Endothelial cell (in vitro differentiated cells): Measurements from ENCODE around the gene TRPV4. TPM values are rescaled to one million over a fixed set of nuclear protein-coding genes. Genes with fewer than 3 reads are reported as not detected.

Experiments used
- DNase-seq: peaks from one replicate; pipeline ENCODE4 v3.0.0; 2021; ENCODE audit warnings: low spot score
- H3K27ac Mint-ChIP-seq: one replicate; pipeline ENCODE4 v1.8.0; 2021; ENCODE audit warnings: mixed read lengths, inconsistent platforms; ENCODE audit not compliant: unreplicated experiment
- H3K27me3 Mint-ChIP-seq: one replicate; pipeline ENCODE4 v1.8.0; 2021; ENCODE audit warnings: mild to moderate bottlenecking, moderate library complexity, mixed read lengths, inconsistent platforms; ENCODE audit not compliant: unreplicated experiment
- H3K36me3 Mint-ChIP-seq: one replicate; pipeline ENCODE4 v1.8.0; 2021; ENCODE audit warnings: mild to moderate bottlenecking, low read depth, mixed read lengths, inconsistent platforms; ENCODE audit not compliant: unreplicated experiment
- H3K4me1 Mint-ChIP-seq: one replicate; pipeline ENCODE4 v1.8.0; 2021; ENCODE audit warnings: mild to moderate bottlenecking, mixed read lengths, inconsistent platforms; ENCODE audit not compliant: unreplicated experiment
- H3K4me3 Mint-ChIP-seq: one replicate; pipeline ENCODE4 v1.8.0; 2021; ENCODE audit warnings: mild to moderate bottlenecking, mixed read lengths, inconsistent platforms; ENCODE audit not compliant: unreplicated experiment
- H3K9me3 Mint-ChIP-seq: one replicate; pipeline ENCODE4 v1.8.0; 2021; ENCODE audit warnings: mixed read lengths, inconsistent platforms; ENCODE audit not compliant: unreplicated experiment
- total RNA-seq: library from RNA; stranded (reverse); fragmentation: NEBNext Ultra II Directional; extraction: Animal tissue kit (Norgen Biotek cat#: 25700); gene quantifications from one replicate; pipeline ENCODE4 v1.2.1, GENCODE V29; 2021; ENCODE audit not compliant: unreplicated experiment
- TF ChIP-seq, protein P1 (sequence below): fragments of 200-600 bp; sonication (generic); IDR thresholded peaks from one replicate; pipeline ENCODE4 v1.5.0; 2021; ENCODE audit warnings: antibody characterized with exemption; ENCODE audit not compliant: unreplicated experiment

TRPV4 gene
- total RNA-seq, 1 donor from 2014 or later, result 7.0 TPM

DNA sequence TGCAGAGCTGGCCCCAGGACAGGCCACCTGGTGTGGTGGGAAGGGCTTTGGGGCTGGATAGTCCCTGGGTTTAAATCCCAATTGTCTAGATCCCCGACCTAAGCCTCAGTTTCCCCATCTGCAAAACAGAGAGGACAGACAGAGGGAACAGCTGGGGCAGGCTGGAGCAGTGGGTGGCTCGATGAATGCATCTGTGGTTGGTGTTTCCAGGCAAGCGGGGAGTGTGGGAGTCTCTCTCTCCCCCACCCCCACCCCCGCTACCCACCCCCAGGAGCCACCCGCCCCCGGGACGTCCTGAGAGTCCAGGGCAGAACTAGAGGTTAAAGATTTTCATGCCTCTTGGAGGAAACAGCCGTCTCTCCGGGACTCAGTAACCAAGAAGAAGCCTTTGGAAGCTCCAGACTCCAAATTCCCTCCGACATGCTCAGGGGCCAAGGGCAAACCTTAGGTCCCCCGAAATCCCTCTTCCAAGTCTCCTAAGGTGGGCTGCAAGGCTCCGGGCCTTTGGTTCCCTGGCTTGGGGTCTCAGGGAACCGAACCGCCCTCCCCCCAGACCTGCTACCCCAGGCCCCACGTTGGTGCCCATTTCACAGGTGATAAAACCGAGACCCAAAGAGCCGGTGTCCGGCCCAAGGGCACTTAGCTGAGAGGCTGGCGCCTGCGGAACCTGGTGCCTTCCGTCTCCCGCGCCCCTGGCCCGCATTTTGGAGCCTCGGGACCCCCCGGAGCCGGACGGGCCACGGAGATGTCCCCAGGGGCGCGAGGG is 474 bp downstream of the TRPV4 start:
- no peaks in the 10 kb centered on the region for H3K9me3 Mint-ChIP-seq
- DNase-seq, result no peak
- no peak overlapping the region for H3K27ac Mint-ChIP-seq
- TF ChIP-seq, protein P1, sequence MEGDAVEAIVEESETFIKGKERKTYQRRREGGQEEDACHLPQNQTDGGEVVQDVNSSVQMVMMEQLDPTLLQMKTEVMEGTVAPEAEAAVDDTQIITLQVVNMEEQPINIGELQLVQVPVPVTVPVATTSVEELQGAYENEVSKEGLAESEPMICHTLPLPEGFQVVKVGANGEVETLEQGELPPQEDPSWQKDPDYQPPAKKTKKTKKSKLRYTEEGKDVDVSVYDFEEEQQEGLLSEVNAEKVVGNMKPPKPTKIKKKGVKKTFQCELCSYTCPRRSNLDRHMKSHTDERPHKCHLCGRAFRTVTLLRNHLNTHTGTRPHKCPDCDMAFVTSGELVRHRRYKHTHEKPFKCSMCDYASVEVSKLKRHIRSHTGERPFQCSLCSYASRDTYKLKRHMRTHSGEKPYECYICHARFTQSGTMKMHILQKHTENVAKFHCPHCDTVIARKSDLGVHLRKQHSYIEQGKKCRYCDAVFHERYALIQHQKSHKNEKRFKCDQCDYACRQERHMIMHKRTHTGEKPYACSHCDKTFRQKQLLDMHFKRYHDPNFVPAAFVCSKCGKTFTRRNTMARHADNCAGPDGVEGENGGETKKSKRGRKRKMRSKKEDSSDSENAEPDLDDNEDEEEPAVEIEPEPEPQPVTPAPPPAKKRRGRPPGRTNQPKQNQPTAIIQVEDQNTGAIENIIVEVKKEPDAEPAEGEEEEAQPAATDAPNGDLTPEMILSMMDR, result no peak
- peaks cover 10% of the 10 kb centered on the region for H3K4me1 Mint-ChIP-seq
- peaks cover 9% of the 10 kb centered on the region for H3K27me3 Mint-ChIP-seq
- H3K4me3 Mint-ChIP-seq, result no peak overlapping the region
- H3K36me3 Mint-ChIP-seq, result peaks cover 1% of the 10 kb centered on the region

- H3K4me3 Mint-ChIP-seq, result peak overlapping the region; percentile 62
- no peak overlapping the region for H3K27ac Mint-ChIP-seq
- no peaks in the 10 kb centered on the region for H3K9me3 Mint-ChIP-seq
- H3K27me3 Mint-ChIP-seq, result peaks cover 12% of the 10 kb centered on the region
- peaks cover 14% of the 10 kb centered on the region for H3K4me1 Mint-ChIP-seq
- DNase-seq, result no peak
- peaks cover 6% of the 10 kb centered on the region for H3K36me3 Mint-ChIP-seq
- TF ChIP-seq, protein P1, result no peak
These were observed 1.3 kb downstream of the TRPV4 start for GRCh38 chr12:109831929-109832328.

GRCh38 chr12:109831365-109831764 is 1.8 kb downstream of the TRPV4 start:
- peaks cover 12% of the 10 kb centered on the region for H3K27me3 Mint-ChIP-seq
- H3K36me3 Mint-ChIP-seq, result peaks cover 6% of the 10 kb centered on the region
- no peak for DNase-seq
- no peak overlapping the region for H3K4me3 Mint-ChIP-seq
- H3K9me3 Mint-ChIP-seq, result no peaks in the 10 kb centered on the region
- peaks cover 14% of the 10 kb centered on the region for H3K4me1 Mint-ChIP-seq
- no peak overlapping the region for H3K27ac Mint-ChIP-seq
- TF ChIP-seq, protein P1, result no peak

- Mint-ChIP-seq H3K4me3 (no peak overlapping the region), H3K4me1 (peaks cover 14% of the 10 kb centered on the region), H3K9me3 (no peaks in the 10 kb centered on the region), H3K27me3 (peaks cover 12% of the 10 kb centered on the region), H3K27ac (no peak overlapping the region), H3K36me3 (peaks cover 6% of the 10 kb centered on the region)
- DNase-seq, result no peak
- TF ChIP-seq, protein P1, result no peak
These were observed 2.5 kb downstream of the TRPV4 start for GRCh38 chr12:109830718-109831117.

- Mint-ChIP-seq H3K27me3 (peaks cover 12% of the 10 kb centered on the region), H3K36me3 (peaks cover 6% of the 10 kb centered on the region)
These were observed 2.9 kb downstream of the TRPV4 start for GRCh38 chr12:109830267-109830666.

More at GRCh38 chr12:109830267-109830666, 2.9 kb downstream of the TRPV4 start:
- H3K27ac Mint-ChIP-seq, result no peak overlapping the region
- peaks cover 14% of the 10 kb centered on the region for H3K4me1 Mint-ChIP-seq
- TF ChIP-seq, protein P1, result no peak
- no peak for DNase-seq
- no peaks in the 10 kb centered on the region for H3K9me3 Mint-ChIP-seq
- no peak overlapping the region for H3K4me3 Mint-ChIP-seq
